Effector CD8-positive, alpha-beta T cell (primary cell): ENCODE results near the gene THAP11.

Source experiments
- DNase-seq: peaks from one replicate; lab custom pipeline; 2025; lab: John Stamatoyannopoulos, UW

THAP11 gene

GRCh38 chr16:67883146-67883871 lies 41.2 kb downstream of the THAP11 start:
- DNase-seq = no peak

DNA sequence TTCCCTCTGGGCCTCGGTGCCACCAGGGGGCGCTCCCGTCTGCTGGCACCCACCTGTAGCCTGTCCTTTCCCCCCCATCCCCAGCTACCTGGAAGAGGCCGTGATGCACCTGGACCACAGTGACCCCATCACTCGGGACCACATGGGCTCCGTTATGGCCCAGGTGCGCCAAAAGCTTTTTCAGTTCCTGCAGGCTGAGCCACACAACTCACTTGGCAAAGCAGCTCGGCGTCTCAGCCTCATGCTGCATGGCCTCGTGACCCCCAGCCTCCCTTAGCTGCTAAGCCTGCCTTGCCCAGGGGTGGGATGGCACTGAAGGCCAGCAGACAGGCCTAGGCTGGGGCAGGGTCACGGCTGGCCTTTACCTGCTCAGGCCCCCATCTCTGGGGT lies 41.7 kb downstream of the THAP11 start:
- peak; percentile 66 for DNase-seq

GRCh38 chr16:67884684-67885083 lies 42.6 kb downstream of the THAP11 start, which contains the start of gene NRN1L:
NRN1L (plus strand) TSS chr16:67884885; CDS start chr16:67884904, 19 bp downstream.
- DNase-seq = no peak

DNA sequence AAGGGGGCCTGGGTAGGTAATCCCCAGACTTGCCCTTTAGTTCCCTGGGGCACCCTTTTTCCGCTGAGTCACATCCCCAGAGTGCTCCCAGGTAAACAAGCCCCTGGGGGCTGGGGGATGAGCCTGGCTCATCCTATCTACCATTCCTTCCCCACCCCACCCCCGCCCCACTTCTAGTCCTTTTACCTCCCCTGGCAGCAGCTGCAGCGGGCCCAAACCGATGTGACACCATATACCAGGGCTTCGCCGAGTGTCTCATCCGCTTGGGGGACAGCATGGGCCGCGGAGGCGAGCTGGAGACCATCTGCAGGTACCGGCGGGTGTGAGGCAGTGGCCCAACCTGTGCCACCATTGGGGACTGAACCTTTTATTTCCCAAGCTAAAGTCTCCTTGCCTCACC lies 43.4 kb downstream of the THAP11 start:
- DNase-seq = no peak

- no peak for DNase-seq
Measured at GRCh38 chr16:67885976-67886375, 43.9 kb downstream of the THAP11 start.

DNA sequence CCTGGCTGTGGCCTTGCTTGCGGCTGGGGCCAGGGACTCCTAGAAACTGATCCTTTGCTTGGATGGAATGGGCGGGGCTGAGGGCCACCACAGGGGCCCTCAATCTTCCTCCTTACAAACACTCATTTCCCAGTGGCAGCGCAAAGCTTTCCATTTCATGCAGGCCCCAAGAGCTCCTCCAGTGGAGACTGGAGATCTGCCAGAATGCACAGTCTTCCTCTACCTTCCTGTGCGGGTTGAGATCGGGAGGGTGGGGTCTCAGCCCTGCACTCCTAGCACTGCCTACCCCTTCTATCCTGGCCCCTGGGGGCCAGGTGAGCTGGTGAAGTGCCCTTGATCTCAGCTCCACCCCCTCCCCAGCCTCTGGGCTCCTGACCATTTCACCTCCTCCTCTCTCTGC lies 44.3 kb downstream of the THAP11 start:
- DNase-seq = no peak

- DNase-seq = no peak
Measured at GRCh38 chr16:67888331-67888730, 46.2 kb downstream of the THAP11 start.

DNA sequence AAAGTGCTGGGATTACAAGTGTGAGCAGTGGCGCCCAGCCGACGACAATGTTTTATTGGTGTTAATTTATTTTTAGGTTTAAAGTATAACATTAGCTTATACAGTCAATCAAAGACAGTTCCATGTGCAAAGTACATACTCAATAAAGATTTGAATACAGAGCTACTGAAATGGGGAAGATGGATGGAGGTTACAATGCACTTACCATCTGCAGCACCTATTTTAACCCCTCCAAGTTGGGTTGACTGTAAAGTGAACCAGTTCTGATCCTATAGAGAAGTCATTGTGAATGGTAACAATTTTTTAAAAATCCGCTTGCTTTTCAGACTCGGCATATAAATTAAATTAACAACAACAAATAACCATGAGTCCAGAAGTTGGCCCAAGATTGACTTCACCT lies 50.3 kb downstream of the THAP11 start:
- no peak for DNase-seq

DNA sequence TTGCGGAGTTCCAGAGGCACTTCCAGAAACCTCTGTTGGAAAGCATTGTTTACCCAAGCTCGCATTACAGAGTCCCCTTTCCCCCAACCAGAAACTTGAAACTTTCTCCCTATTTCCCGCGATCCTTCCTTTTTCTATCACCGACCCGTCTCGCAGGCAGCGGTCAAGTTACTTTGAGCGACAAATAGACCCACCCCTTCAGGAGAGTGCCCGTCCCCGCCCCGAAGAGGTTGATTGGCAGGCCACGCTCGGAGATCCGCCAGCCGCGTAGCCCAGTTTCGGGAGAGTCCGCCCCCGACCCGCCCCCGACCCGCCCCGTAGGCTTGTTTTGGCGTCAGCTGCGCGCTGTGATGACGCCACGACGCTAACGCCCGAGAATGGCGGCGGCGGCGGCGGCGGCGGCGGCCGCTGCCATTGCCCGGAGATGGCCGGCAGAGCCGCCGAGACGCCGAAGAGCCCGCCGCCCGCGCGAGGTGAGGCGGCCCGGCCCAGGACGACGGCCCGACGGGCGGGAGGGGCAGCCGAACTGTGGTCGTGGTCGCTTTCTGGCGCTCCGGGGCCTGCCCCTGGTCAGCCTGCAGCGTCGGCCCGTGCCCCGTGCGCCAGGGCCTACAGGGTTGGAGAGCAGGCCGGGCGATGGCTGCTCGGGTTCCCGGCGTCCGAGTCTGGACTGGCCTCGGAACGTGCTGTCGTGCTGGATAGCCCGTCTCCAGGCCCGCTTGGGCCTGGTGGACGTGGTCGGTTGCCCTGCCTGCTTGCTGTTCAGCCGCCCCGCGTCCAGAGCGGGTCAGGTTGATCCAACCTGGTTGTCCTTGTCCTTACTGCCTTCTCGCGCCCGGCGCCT lies 51.0 kb downstream of the THAP11 start, which contains the start of gene PSKH1:
Gene PSKH1, plus strand, starts transcription at position 356 of the 844 bp plus-strand sequence. CDS start 15,496 bp downstream, outside the sequence.
- DNase-seq = peak; percentile 95
